WTC11 (cell line): ENCODE data around the gene FBXW4.

Experiments used
- TF ChIP-seq, protein P1 (sequence below): sonication (generic); formaldehyde crosslinking; IDR thresholded peaks from 2 replicates; pipeline ENCODE4 v1.8.1; 2023; ENCODE audit warnings: mild to moderate bottlenecking, missing genetic modification reagents, moderate library complexity
- TF ChIP-seq, protein P2 (sequence below): fragments of 200-600 bp; IDR thresholded peaks from 2 replicates; pipeline ENCODE4 v1.8.0; 2022; ENCODE audit warnings: antibody characterized with exemption

DNA sequence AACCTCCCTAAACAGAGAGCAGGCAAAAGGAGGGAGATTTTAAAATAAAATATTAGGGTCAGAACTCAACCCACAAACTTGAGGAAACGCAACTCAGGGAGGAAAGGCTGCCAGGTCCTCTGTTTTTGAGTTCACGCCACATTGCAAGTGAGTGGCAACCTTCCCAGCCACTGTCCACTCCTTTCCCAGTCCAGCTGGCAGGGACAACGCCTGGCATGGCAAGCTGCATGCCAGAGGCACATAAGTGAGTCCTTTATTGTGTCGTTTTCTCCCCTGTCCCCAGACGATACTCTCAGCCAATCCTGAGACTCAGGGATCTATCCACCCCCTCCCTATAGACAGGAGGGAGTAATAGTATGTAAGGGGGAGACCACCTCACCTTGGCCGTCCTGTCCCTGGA, 22.4 kb downstream of the FBXW4 start:
- TF ChIP-seq, protein P1, sequence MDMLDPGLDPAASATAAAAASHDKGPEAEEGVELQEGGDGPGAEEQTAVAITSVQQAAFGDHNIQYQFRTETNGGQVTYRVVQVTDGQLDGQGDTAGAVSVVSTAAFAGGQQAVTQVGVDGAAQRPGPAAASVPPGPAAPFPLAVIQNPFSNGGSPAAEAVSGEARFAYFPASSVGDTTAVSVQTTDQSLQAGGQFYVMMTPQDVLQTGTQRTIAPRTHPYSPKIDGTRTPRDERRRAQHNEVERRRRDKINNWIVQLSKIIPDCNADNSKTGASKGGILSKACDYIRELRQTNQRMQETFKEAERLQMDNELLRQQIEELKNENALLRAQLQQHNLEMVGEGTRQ: no peak
- TF ChIP-seq, protein P2, sequence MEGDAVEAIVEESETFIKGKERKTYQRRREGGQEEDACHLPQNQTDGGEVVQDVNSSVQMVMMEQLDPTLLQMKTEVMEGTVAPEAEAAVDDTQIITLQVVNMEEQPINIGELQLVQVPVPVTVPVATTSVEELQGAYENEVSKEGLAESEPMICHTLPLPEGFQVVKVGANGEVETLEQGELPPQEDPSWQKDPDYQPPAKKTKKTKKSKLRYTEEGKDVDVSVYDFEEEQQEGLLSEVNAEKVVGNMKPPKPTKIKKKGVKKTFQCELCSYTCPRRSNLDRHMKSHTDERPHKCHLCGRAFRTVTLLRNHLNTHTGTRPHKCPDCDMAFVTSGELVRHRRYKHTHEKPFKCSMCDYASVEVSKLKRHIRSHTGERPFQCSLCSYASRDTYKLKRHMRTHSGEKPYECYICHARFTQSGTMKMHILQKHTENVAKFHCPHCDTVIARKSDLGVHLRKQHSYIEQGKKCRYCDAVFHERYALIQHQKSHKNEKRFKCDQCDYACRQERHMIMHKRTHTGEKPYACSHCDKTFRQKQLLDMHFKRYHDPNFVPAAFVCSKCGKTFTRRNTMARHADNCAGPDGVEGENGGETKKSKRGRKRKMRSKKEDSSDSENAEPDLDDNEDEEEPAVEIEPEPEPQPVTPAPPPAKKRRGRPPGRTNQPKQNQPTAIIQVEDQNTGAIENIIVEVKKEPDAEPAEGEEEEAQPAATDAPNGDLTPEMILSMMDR: no peak
